B cell (primary cell): Measurements from ENCODE around the gene ALG5.

Experiments
- EZH2 ChIP-seq: IDR thresholded peaks from 2 replicates; pipeline ENCODE4 v1.6.1; 2012; ENCODE audit warnings: borderline replicate concordance, low read depth, mild to moderate bottlenecking, moderate library complexity, low read length; ENCODE audit not compliant: insufficient read depth, poor library complexity, severe bottlenecking
- TF ChIP-seq, protein P1 (sequence below): fragments of 200-600 bp; IDR thresholded peaks from one replicate; pipeline ENCODE4 v1.8.0; 2022; ENCODE audit warnings: antibody characterized with exemption, mild to moderate bottlenecking

GRCh38 chr13:37047032-37047431, 47.9 kb upstream of the ALG5 start:
- TF ChIP-seq, protein P1, sequence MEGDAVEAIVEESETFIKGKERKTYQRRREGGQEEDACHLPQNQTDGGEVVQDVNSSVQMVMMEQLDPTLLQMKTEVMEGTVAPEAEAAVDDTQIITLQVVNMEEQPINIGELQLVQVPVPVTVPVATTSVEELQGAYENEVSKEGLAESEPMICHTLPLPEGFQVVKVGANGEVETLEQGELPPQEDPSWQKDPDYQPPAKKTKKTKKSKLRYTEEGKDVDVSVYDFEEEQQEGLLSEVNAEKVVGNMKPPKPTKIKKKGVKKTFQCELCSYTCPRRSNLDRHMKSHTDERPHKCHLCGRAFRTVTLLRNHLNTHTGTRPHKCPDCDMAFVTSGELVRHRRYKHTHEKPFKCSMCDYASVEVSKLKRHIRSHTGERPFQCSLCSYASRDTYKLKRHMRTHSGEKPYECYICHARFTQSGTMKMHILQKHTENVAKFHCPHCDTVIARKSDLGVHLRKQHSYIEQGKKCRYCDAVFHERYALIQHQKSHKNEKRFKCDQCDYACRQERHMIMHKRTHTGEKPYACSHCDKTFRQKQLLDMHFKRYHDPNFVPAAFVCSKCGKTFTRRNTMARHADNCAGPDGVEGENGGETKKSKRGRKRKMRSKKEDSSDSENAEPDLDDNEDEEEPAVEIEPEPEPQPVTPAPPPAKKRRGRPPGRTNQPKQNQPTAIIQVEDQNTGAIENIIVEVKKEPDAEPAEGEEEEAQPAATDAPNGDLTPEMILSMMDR, result no peak
- no peak for TF ChIP-seq EZH2
